ENCODE data around the gene KLHL21. TPM values are rescaled to one million over a fixed set of nuclear protein-coding genes. Genes with fewer than 3 reads are reported as not detected.
"Not testable (repeated sequence)": the region's sequence is repeated elsewhere in the genome, so short reads cannot be mapped to it uniquely, and the experiment has no call there.

KLHL21 gene
- 42.4 TPM for total RNA-seq

- DNase-seq (ENCODE audit: low spot score): peak; percentile 85
Observed at GRCh38 chr1:6602669-6603237, at the start of gene KLHL21. Gene KLHL21 (minus strand): TSS chr1:6602869. CDS start chr1:6602817, 52 bp downstream.

DNA sequence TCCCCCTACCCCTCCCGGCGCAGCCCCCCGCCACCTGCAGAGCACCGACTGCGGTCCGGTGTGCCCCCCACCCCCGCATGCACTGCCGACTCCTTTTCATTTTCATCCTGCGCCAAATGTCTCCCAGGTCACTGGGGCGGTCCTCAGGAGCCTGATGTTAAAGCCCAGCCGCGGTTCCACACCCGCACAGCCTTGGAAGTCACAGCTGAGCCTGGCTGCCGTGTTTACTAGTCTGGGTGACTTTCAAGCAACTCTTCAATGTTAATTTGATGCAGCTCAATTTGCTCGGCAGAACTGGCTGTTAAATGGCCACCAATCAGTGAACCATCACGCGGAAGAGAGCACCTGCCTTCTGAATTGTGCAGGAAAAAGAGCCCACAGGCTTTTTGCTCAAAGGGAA, 49.2 kb upstream of the KLHL21 start:
- no peak for DNase-seq (ENCODE audit: low spot score)

DNA sequence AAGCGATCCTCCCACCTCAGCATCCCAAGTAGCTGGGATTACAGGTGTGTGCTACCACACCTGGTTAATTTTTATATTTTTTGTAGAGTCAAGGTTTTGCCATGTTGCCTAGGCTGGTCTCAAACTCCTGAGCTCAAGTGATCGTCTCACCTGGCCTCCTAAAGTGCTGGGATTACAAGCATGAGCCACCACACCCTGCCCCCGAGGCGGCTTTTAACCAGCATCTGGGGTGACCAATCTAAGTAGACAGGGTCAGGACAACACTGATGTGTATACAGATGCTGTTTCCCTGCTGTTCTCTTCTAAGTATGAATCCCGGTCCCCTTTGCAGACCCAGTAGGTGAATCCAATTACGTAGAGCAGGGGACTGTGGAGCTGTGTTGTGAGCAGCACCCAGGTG, 45.9 kb upstream of the KLHL21 start:
- no peak for DNase-seq (ENCODE audit: low spot score)

GRCh38 chr1:6646499-6647148, 44.0 kb upstream of the KLHL21 start:
- DNase-seq (ENCODE audit: low spot score): no peak

DNA sequence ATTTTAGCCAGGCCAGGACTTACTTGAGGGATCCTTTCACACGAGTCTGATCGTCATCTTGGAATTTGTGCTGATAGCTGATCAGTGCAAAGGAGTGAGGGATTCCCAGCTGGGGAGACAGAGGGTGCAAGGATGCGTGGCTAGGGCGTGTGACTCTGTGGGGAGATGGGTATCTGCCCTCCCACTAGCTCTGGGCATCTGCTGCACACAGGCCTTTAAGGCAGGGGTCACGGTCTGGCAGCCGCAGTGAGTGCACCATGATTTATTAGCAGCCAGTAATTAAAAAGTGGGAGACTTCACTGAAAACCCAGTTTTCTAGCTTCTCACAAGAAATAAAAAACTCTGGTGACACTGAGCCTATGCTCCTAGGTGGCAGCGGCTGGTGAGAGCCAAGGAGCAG, 42.3 kb upstream of the KLHL21 start:
- DNase-seq (ENCODE audit: low spot score): no peak

DNA sequence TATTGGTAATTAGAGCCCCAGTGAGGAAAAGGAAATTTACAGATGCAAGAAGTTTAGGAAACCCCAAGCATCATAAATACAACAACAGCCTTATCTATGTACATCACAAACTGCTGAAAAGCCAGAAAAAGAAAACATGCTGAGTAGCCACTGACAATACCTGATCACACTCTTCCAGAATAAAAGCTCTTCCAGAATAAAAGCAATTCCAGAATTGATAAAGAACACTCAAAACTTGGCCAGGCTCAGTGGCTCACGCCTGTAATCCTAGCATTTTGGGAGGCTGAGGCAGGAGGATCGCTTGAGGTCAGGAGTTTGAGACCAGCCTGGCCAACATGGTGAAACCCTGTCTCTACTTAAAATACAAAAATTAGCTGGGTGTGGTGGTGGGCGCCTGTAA, 38.2 kb upstream of the KLHL21 start:
- not testable (repeated sequence) for DNase-seq (ENCODE audit: low spot score)

GRCh38 chr1:6638226-6638625, 35.6 kb upstream of the KLHL21 start:
- peak; percentile 77 for DNase-seq (ENCODE audit: low spot score)

DNA sequence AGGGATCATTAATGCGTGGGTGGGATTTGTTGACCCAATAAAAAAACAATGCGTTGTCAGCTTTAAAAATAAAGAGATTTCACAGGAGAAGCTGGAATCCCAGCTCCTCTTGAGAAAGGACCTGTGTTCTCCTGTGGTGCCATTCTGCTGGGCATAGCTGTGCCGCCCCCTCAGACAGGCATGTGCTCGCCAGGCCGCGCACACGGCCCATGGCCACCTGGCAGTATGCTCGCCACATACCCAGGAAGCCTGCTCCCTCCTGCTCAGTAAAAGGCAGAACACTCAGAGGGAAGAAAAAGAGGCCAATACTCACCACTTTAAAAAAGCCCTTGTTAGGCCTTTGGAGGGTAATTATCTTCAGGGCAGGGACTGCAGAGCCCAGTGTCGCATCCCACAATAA, 35.1 kb upstream of the KLHL21 start:
- DNase-seq (ENCODE audit: low spot score): no peak

GRCh38 chr1:6636778-6637177, 34.1 kb upstream of the KLHL21 start:
- not testable (repeated sequence) for DNase-seq (ENCODE audit: low spot score)

DNA sequence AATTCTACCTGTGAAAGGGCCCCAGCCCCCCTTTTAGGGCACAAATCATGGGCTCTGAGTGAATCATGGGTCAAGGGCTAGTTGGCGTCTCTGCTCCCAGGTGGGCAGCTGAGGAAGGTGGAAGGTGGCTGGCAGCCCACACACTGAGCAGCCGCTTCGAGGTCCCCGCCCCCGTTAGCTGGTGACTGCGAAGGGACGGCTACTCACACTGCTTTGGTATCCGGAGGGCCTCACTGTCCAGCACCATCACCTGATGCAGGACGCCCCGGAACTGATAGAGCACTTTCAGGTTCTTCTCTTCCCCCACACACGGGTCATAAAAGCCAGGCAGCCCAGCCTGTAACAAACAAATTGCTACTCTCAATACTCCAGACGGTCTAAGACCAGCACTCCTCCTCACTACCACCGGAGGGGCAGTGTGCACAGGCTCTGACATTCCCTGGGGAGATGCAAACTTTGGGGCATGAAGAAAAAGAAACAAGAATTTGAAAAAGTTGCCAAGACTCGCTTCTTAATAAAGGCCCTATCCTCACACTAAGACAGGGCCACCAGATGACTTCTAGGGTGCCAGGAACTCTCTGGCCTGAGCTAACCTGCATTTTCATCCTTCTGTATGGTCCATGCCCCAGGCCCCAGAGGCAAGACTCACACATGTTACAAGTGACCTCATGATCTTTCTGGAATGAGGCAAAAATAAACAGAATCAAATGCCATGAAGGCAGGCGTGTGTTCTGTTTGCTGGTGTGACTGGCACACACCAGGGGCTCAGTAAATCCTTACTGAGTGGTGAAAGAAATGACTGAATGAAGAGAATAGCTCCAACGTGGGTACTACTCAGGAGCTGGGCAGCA, 33.5 kb upstream of the KLHL21 start:
- DNase-seq (ENCODE audit: low spot score): no peak

- no peak for DNase-seq (ENCODE audit: low spot score)
Observed at GRCh38 chr1:6635161-6635909, 32.7 kb upstream of the KLHL21 start.

DNA sequence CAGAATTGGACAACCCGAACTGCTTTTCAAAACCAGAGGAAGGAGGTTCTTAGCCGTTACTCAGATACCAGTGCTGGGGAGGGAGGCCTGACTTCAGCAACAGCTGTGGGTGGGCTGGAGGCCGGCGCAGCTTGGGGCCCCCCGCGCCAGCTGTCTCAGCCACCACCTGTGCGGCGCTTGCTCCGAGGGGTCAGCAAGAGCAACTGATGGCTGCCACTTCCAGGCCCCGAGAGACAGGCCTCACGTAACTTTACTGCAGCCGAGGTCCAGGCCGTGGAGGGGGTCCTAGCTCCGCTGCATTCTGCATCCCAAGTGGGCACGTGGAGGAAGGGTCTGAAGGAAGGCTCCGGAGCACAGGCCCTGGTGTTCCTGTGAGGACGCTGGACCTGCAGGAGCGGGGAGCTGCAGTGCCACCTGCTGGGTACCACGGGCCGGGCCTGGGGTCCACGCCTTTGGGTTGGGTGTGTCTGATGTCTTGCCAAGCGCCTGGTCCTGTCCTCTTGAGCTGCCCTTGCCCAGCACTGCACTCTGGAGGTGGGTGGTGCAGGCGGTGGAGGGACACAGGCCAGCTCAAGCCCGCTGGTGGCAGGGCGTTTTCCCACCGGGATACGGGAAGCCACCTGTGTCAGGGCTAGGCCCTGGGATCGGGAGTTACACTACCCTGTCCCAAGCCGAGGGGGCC, 31.8 kb upstream of the KLHL21 start:
- peak; percentile 42 for DNase-seq (ENCODE audit: low spot score)

- no peak for DNase-seq (ENCODE audit: low spot score)
Observed at GRCh38 chr1:6632588-6633514, 30.2 kb upstream of the KLHL21 start.

DNA sequence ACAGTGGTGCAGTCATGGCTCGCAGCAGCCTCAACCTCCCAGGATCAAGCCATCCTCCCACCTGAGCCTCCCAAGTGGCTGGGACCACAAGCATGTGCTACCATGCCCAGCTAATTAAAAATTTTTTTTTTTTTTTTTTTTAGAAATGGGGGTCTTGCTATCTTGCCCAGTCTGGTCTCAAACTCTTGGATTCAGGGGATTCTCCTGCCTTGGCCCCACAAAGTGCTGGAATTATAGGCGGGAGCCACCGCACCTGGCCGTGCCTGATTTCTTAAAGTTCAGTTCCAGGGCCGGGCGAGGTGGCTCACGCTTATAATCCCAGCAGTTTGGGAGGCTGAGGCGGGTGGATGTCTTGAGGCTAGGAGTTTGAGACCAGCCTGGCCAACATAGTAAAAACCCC, 28.4 kb upstream of the KLHL21 start:
- no peak for DNase-seq (ENCODE audit: low spot score)

- no peak for DNase-seq (ENCODE audit: low spot score)
Observed at GRCh38 chr1:6630027-6630426, 27.4 kb upstream of the KLHL21 start.

DNA sequence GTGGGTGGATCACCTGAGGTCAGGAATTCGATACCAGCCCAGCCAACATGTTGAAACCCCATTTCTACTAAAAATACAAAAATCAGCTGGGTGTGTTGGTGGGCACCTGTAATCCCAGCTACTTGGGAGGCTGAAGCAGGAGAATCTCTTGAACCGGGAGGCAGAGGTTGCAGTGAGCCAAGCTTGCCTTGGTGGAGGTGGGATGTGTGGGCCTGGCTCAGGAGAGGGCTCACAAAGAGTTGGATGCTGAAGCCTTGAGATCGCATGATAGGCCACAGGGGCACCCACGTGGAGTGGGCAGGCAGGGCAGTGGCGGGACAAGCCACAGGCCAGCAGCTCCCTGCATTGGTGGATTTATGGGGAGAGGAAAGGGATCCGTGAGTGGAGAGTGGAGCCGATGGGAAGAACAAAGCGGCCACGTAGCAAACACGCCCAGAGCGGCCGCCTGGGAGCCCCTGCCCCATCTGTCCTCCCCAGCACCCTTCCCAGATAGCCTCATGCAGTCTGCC, 26.4 kb upstream of the KLHL21 start:
- DNase-seq (ENCODE audit: low spot score): no peak

GRCh38 chr1:6627841-6628545, 25.3 kb upstream of the KLHL21 start:
- DNase-seq (ENCODE audit: low spot score): no peak

DNA sequence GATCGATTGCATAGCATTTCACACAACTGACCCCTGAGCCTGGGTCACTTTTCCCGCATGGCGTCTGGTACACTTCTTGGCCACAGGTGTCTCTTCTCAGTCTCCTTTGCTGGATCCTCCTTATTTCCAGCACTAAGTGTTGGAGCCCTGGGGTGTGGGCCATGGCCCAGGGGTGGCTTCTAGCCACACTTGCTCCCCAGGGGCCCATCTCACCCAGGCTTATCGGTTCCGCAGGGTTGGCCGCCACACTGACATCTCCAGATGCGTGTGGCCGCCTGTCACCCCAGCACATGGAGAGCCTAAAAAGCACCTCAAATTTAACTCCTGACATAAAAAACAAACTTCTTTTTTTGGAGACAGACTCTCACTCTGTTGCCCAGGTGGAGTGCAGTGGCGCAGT, 24.4 kb upstream of the KLHL21 start:
- DNase-seq (ENCODE audit: low spot score): no peak

GRCh38 chr1:6625584-6626149, 23.0 kb upstream of the KLHL21 start:
- no peak for DNase-seq (ENCODE audit: low spot score)

Measured in mucosa of gallbladder (tissue), 1 donor.